ENCODE measurements around the gene NELFA. TPM values are rescaled to one million over a fixed set of nuclear protein-coding genes. Genes with fewer than 3 reads are reported as not detected.

The NELFA gene
- total and polyA plus RNA-seq, 4 donors, result 7.1 to 11.8 (median 9.3) TPM

GRCh38 chr4:1964443-1964842, 44.3 kb downstream of the NELFA start:
- no peak overlapping the region for H3K9ac ChIP-seq (ENCODE audit: low read depth in 1 of 2, low read length in 2 of 2)
- DNase-seq (ENCODE audit: low spot score), result no peak
- 86% methylated on average over 6 of the region's 6 CpGs for WGBS
- no peaks in the 10 kb centered on the region for H3K9me3 ChIP-seq (ENCODE audit: control insufficient read depth in 4 of 4, low read length in 3 of 4)
- no peaks in the 10 kb centered on the region for H3K27me3 ChIP-seq (ENCODE audit: control insufficient read depth in 4 of 4, insufficient read depth in 4 of 4, low read length in 3 of 4)
- H3K4me3 ChIP-seq (ENCODE audit: low read depth in 1 of 3, low read length in 3 of 3), result no peak overlapping the region
- TF ChIP-seq ATF3 (IDR thresholded peaks at IDR 0.05), result no peak
- no peak for TF ChIP-seq RXRA (IDR thresholded peaks at IDR 0.05)
- no peak for TF ChIP-seq NR2F2 (IDR thresholded peaks at IDR 0.05)
- TF ChIP-seq REST (IDR thresholded peaks at IDR 0.05), result no peak
- TF ChIP-seq JUND (IDR thresholded peaks at IDR 0.05), result no peak
- no peak for TF ChIP-seq FOXA2 (IDR thresholded peaks at IDR 0.05)
- no peak for TF ChIP-seq GABPA (IDR thresholded peaks at IDR 0.05 in 1 of 2, conservative IDR thresholded peaks at IDR 0.05 in 1 of 2)
- no peak for TF ChIP-seq HNF4A (conservative IDR thresholded peaks at IDR 0.05)
- no peak for TF ChIP-seq SP1 (IDR thresholded peaks at IDR 0.05)
- no peak for TF ChIP-seq MAX (IDR thresholded peaks at IDR 0.05)
- peaks cover 0 to 2% (median 0%) of the 10 kb centered on the region in 4 donors for H3K4me1 ChIP-seq (ENCODE audit: control insufficient read depth in 4 of 4, insufficient read depth in 4 of 4, low read length in 3 of 4)
- no peak overlapping the region for H3K27ac ChIP-seq (ENCODE audit: low read depth in 1 of 2, low read length in 2 of 2)
- H3K36me3 ChIP-seq (ENCODE audit: control insufficient read depth in 4 of 4, insufficient read depth in 3 of 4, low read depth in 1 of 4, low read length in 3 of 4), result peaks cover 6 to 21% (median 11%) of the 10 kb centered on the region in 4 donors

GRCh38 chr4:1962980-1963379, 45.8 kb downstream of the NELFA start:
- Histone ChIP-seq H3K9ac (ENCODE audit: low read depth in 1 of 2, low read length in 2 of 2) (no peak overlapping the region), H3K27ac (ENCODE audit: low read depth in 1 of 2, low read length in 2 of 2) (no peak overlapping the region), H3K4me3 (ENCODE audit: low read depth in 1 of 3, low read length in 3 of 3) (no peak overlapping the region), H3K27me3 (ENCODE audit: control insufficient read depth in 4 of 4, insufficient read depth in 4 of 4, low read length in 3 of 4) (no peaks in the 10 kb centered on the region), H3K4me1 (ENCODE audit: control insufficient read depth in 4 of 4, insufficient read depth in 4 of 4, low read length in 3 of 4) (peaks cover 0 to 2% (median 0%) of the 10 kb centered on the region in 4 donors), H3K36me3 (ENCODE audit: control insufficient read depth in 4 of 4, insufficient read depth in 3 of 4, low read depth in 1 of 4, low read length in 3 of 4) (peaks cover 5 to 35% (median 12%) of the 10 kb centered on the region in 4 donors), H3K9me3 (ENCODE audit: control insufficient read depth in 4 of 4, low read length in 3 of 4) (no peaks in the 10 kb centered on the region)
- 94% methylated on average over 4 of the region's 4 CpGs for WGBS
- DNase-seq (ENCODE audit: low spot score), result no peak
- TF ChIP-seq GABPA (IDR thresholded peaks at IDR 0.05 in 1 of 2, conservative IDR thresholded peaks at IDR 0.05 in 1 of 2) (no peak), YY1 (IDR thresholded peaks at IDR 0.05) (no peak), MAX (IDR thresholded peaks at IDR 0.05) (no peak), RAD21 (IDR thresholded peaks at IDR 0.05) (no peak), RXRA (IDR thresholded peaks at IDR 0.05) (no peak), CTCF (IDR thresholded peaks at IDR 0.05; ENCODE audit: low read depth, low read length, missing input control) (no peak), FOXA1 (IDR thresholded peaks at IDR 0.05) (no peak), ZBTB33 (IDR thresholded peaks at IDR 0.05) (no peak), REST (IDR thresholded peaks at IDR 0.05) (no peak), EGR1 (IDR thresholded peaks at IDR 0.05; ENCODE audit: low read depth in 2 of 2) (no peak), HNF4G (IDR thresholded peaks at IDR 0.05) (no peak), ATF3 (IDR thresholded peaks at IDR 0.05) (no peak), SP1 (IDR thresholded peaks at IDR 0.05) (no peak), FOXA2 (IDR thresholded peaks at IDR 0.05) (no peak)
